Osteoblast (primary cell): ENCODE data around the gene AP5S1. TPM values are rescaled to one million over a fixed set of nuclear protein-coding genes. Genes with fewer than 3 reads are reported as not detected.

Experiments
- DNase-seq: peaks from one replicate; pipeline ENCODE4 v3.0.0; 2011; ENCODE audit warnings: low spot score, mixed read lengths; ENCODE audit not compliant: insufficient read length; ENCODE audit errors: missing footprints
- H2AFZ ChIP-seq: 2 replicates; pipeline ENCODE4 v1.6.0; 2011; ENCODE audit warnings: mild to moderate bottlenecking, low read length
- H3K27ac ChIP-seq: 2 replicates; pipeline ENCODE4 v1.5.1; 2011; ENCODE audit warnings: mild to moderate bottlenecking, low read depth, low read length, moderate library complexity
- H3K27me3 ChIP-seq: 2 replicates; pipeline ENCODE4 v1.6.0; 2012; ENCODE audit warnings: mild to moderate bottlenecking, control low read depth, inconsistent platforms, low read length, moderate library complexity; ENCODE audit not compliant: insufficient read depth
- H3K36me3 ChIP-seq: 2 replicates; pipeline ENCODE4 v1.5.1; 2011; ENCODE audit warnings: mild to moderate bottlenecking, low read length, control low read depth, moderate library complexity; ENCODE audit not compliant: insufficient read depth
- H3K4me1 ChIP-seq: 2 replicates; pipeline ENCODE4 v1.5.1; 2011; ENCODE audit warnings: mild to moderate bottlenecking, low read length, control low read depth, moderate library complexity; ENCODE audit not compliant: insufficient read depth
- H3K4me2 ChIP-seq: 2 replicates; pipeline ENCODE4 v1.6.0; 2011; ENCODE audit warnings: mild to moderate bottlenecking, low read length; ENCODE audit not compliant: insufficient read depth
- H3K4me3 ChIP-seq: fragments of 200-600 bp; sonication (generic); 3 replicates; pipeline ENCODE4 v1.5.1; 2012; ENCODE audit warnings: mild to moderate bottlenecking, low read length, inconsistent platforms; ENCODE audit not compliant: insufficient read depth
- H3K79me2 ChIP-seq: 2 replicates; pipeline ENCODE4 v1.6.0; 2012; ENCODE audit warnings: mild to moderate bottlenecking, low read length, control low read depth, inconsistent platforms; ENCODE audit not compliant: insufficient read depth
- H3K9me3 ChIP-seq: 2 replicates; pipeline ENCODE4 v1.5.1; 2011; ENCODE audit warnings: low read depth, low read length, control low read depth
- H4K20me1 ChIP-seq: 2 replicates; pipeline ENCODE4 v1.6.0; 2012; ENCODE audit warnings: mild to moderate bottlenecking, low read length, control low read depth; ENCODE audit not compliant: insufficient read depth
- CTCF ChIP-seq: IDR thresholded peaks from 2 replicates; pipeline ENCODE4 v1.5.1; 2011; ENCODE audit warnings: mild to moderate bottlenecking, low read depth, low read length, moderate library complexity; ENCODE audit errors: extremely low read depth
- total RNA-seq: library from RNA; depleted of rRNA; stranded (reverse); fragments of >200 nt; gene quantifications from 2 replicates; pipeline ENCODE4 v1.2.3, GENCODE V29; 2012

Gene AP5S1
- total RNA-seq, 1 donor, result 25.3 TPM

GRCh38 chr20:3782597-3782996 lies 37.8 kb upstream of the AP5S1 start:
- no peak overlapping the region for H3K4me2 ChIP-seq
- no peak for TF ChIP-seq CTCF
- no peaks in the 10 kb centered on the region for H3K9me3 ChIP-seq
- DNase-seq, result no peak
- H2AFZ ChIP-seq, result no peak overlapping the region
- peaks cover 6% of the 10 kb centered on the region for H3K27me3 ChIP-seq
- H3K36me3 ChIP-seq, result peaks cover 5% of the 10 kb centered on the region
- peaks cover 32% of the 10 kb centered on the region for H3K4me1 ChIP-seq
- no peak overlapping the region for H3K27ac ChIP-seq
- peaks cover 35% of the 10 kb centered on the region for H3K79me2 ChIP-seq
- no peak overlapping the region for H3K4me3 ChIP-seq
- peaks cover 39% of the 10 kb centered on the region for H4K20me1 ChIP-seq

GRCh38 chr20:3783068-3783489 lies 37.3 kb upstream of the AP5S1 start:
- TF ChIP-seq CTCF, result no peak
- peaks cover 35% of the 10 kb centered on the region for H3K79me2 ChIP-seq
- no peak for DNase-seq
- H3K4me3 ChIP-seq, result no peak overlapping the region
- peaks cover 6% of the 10 kb centered on the region for H3K27me3 ChIP-seq
- peaks cover 28% of the 10 kb centered on the region for H3K4me1 ChIP-seq
- H3K36me3 ChIP-seq, result peaks cover 5% of the 10 kb centered on the region
- H3K4me2 ChIP-seq, result no peak overlapping the region
- no peak overlapping the region for H3K27ac ChIP-seq
- H4K20me1 ChIP-seq, result peaks cover 39% of the 10 kb centered on the region
- no peak overlapping the region for H2AFZ ChIP-seq
- H3K9me3 ChIP-seq, result no peaks in the 10 kb centered on the region

- Histone ChIP-seq H3K27ac (no peak overlapping the region), H3K79me2 (peaks cover 35% of the 10 kb centered on the region), H3K4me1 (peaks cover 26% of the 10 kb centered on the region), H4K20me1 (peaks cover 39% of the 10 kb centered on the region), H3K36me3 (peaks cover 5% of the 10 kb centered on the region), H3K9me3 (no peaks in the 10 kb centered on the region), H3K4me3 (no peak overlapping the region), H3K4me2 (no peak overlapping the region), H2AFZ (no peak overlapping the region), H3K27me3 (peaks cover 3% of the 10 kb centered on the region)
- no peak for DNase-seq
- TF ChIP-seq CTCF, result no peak
Observed at GRCh38 chr20:3783511-3784195, 36.7 kb upstream of the AP5S1 start.

- TF ChIP-seq CTCF, result no peak
- H2AFZ ChIP-seq, result no peak overlapping the region
- peaks cover 35% of the 10 kb centered on the region for H3K79me2 ChIP-seq
- no peaks in the 10 kb centered on the region for H3K27me3 ChIP-seq
- no peaks in the 10 kb centered on the region for H3K9me3 ChIP-seq
- peak overlapping the region; percentile 31 for H3K27ac ChIP-seq
- H3K4me1 ChIP-seq, result peaks cover 26% of the 10 kb centered on the region
- H3K4me3 ChIP-seq, result peak overlapping the region; percentile 79
- H3K4me2 ChIP-seq, result peak overlapping the region; percentile 87
- H3K36me3 ChIP-seq, result peaks cover 5% of the 10 kb centered on the region
- DNase-seq, result peak; percentile 89
- peaks cover 39% of the 10 kb centered on the region for H4K20me1 ChIP-seq
Observed at GRCh38 chr20:3784216-3784853, 36.0 kb upstream of the AP5S1 start.
